Measurements from ENCODE around the gene NSFL1C.

- TF ChIP-seq CTCF (IDR thresholded peaks at IDR 0.05; ENCODE audit: insufficient read depth, low read length, poor library complexity, severe bottlenecking) = no peak
- TF ChIP-seq EZH2phosphoT487 (conservative IDR thresholded peaks at IDR 0.05; ENCODE audit: low read length) = no peak
These were observed 35.5 kb downstream of the NSFL1C start for GRCh38 chr20:1431158-1431557.

All from SU-DHL-6 (cell line).